NCI-H1436 treated with DMSO at 0.1 percent for 48 hours (cell line): Measurements from ENCODE around the gene ZFR.
"Not testable (repeated sequence)": the region's sequence is repeated elsewhere in the genome, so short reads cannot be mapped to it uniquely, and the experiment has no call there.

Experiments used
- DNase-seq: peaks from one replicate; lab custom pipeline; 2025; lab: John Stamatoyannopoulos, UW

The ZFR gene

DNA sequence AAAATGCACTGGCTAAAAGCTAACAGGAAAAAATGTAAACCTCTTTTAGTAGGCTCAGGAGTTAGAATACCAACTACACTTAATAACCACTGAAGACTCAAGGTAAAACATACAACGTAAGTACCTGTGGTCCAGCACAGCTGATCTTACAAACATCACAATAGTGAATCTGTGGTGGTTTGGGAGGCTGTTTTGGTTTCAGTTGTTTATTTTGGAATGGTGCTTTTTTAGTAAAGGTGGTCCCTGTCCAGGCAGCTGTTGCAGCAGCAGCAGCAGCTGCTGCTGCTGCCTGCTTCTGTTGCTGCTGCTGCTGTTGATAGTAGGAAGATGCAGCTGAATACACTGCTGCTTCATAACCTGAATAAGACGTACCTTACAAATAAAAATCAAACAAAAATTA, 37.9 kb downstream of the ZFR start:
- DNase-seq = no peak

DNA sequence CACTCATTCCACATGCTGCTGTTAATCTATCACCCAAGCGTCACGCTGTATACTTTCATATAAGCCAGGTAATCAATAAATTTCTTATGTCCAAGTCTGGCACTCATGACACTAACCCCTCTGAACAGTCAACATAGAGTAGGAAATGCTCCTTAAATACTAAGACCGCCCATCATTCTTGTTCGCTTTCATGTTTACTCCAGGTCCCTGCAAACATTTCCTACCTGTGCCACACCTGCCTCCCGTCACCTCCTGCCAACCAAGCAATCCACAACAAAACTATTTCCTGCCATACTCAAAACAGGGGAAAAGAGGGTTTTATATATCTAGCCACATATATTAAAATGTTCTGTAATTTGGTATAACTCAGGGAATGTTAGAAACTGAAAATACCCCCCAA, 39.0 kb downstream of the ZFR start:
- no peak for DNase-seq

DNA sequence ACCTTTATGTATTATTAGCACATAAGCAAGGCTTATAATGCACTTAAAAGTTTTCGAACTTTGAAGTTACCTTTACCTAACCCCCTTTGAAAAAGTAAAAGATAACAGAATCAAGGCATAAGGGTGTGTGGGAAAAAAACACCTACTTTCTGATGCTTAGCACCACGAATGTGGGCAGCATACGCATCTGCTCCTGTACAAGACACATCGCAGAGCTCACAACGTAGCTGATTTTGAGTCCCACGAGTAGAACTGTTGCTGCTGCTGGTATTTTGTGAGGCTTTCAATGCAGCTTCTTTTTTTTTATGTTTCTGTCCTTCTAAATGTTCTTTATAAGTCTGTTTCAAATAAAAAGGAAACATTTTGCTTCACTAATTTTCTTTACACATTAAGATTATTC, 40.8 kb downstream of the ZFR start:
- no peak for DNase-seq

DNA sequence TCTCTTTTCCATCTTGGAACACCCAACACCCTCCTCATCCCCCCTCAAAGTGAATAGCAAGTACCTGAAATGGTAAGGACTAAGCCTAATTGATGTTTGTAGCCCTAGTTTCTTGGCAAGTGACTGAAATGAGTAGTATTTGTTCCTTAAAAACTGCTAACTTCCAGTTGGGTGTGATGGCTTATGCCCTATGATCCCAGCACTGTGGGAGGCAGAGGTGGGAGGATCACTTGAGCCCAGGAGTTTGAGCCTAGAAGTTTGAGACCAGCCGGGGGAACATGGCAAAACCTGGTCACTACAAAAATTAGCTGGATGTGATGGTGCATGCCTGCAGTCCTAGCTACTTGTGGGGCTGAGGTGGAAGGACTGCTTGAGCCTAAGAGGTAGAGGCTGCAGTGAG, 44.1 kb downstream of the ZFR start:
- no peak for DNase-seq

DNA sequence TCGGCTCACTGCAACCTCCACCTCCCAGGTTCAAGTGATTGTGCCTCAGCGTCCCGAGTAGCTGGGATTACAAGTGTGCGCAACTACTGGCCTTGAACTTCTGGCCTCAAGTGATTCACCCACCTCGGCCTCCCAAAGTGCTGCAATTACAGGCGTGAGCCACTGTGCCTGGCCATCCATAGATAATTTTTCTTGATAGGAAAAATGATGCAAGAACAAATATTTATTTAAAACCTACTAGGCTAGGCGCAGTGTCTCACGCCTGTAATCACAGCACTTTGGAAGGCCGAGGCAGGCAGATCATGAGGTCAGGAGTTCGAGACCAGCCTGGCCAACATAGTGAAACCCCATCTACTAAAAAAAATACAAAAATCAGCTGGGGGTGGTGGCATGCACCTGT, 45.8 kb downstream of the ZFR start:
- not testable (repeated sequence) for DNase-seq

DNA sequence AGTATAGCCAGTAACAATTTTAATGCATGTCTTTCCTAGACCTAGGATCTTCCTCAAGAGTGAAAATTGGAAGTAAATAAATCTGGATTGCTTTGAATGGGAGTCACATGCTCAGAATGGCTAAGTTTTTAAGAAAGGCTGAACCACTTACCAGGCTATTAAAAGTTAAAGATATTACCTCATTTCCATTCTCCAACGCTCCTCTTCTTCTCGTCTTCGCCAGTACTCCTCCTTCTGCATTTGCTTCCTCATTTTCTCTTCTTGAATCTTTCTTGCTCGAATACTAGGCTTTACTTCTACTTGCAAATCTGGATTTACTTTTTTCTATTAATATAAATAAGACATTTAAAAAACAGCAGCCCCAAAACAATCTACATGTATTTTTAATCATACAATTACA, 49.6 kb downstream of the ZFR start:
- DNase-seq = no peak

DNA sequence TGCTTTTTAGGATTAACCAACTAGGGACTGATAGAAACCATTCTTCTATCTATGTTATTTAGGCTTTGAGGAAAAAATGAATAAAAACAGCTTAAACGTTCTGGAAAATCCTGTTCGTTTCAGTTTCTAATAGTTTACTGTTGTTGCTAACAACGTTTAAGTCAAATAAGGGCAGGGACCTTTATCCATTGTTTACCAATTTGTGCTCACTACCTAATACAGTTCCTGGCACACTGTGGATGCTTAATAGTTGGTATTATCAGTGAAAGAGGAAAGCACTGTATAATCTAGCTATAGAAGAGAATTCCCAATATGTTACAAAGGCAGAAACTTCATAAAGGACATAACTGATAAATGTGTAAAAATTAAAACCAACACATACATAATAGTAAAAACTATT, 52.5 kb downstream of the ZFR start:
- no peak for DNase-seq

DNA sequence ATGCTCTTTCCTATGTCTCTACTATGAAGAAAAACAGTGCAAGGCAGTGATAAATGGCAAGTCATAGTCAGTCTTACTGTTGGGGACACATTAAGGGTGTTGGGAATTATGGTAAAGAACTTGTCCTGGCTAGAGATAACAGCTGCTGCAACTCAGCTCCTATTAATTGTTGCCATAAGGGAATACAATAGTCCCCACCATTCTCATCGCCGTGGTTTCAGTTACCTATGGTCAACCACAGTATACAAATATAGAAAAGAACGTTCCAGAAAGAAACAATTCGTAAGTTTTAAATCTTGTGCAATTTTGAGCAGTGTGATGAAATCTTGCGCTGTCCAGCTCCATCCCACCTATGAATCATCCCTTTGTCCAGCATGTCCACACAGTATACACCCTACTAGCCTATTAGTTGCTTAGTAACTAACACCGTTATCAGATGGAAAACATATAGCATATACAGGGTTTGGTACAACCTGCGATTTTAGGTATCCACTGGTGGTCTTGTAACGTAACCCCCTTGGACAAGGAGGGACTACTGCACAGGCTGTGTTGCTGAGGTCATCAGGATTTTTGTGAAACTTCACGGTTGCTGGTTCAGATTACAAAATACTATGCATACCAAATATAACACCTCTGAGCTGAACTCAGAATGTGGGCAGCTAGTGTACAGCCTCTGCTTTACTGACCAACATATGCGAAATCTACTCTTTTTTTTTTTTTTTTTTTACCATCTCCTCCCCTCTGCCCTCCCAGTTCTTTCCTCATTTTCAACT, 53.5 kb downstream of the ZFR start:
- no peak for DNase-seq

DNA sequence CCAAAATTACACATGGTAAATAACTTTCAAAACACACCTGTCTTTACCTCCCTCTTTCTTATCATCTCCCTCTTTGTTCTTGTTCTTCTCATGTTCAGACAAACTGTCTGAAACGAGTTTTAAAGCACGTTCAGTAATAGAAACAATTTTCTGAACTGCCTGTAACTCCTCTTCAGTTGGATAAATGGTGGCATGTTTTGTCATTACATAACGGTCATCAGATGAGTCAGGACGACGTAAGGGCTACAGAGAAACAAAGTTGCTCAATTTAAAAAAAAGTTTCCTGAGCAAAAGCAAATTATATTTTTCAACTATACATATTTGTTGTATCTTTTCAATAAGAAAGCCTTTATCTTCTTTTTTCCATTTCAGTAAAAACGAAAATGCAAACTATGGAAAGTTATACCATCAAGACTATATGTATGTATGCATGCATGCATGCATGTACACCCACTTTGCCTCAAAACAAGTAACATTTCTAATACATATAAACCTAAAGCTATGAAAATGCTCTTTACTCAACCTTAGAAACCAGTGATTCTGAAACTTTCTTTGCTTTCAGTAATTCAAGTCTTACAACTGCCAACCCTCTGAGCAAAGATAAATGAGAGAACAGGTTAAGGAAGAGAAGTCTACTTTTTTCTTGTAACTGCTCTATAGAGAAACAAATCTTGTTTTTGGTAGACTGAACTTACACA, 56.0 kb downstream of the ZFR start:
- no peak for DNase-seq

DNA sequence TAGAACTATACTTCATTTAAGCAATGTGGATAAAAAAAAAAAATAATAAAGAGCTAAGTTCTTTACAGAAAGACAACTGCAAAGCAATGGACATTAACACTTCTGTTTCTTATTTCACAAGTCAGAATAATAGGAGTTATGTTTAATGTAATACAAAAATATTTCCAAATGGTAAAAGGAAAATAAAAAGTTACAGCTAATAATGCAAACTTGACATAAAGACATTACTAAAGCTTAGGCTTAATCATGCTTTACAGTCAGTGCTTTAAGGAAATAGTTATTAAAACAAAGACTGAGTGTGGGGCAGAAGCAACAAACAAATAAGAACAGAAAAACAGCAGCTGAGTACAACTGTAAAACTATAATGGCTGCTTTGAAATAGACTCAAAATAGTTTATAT, 56.7 kb downstream of the ZFR start:
- DNase-seq = no peak

DNA sequence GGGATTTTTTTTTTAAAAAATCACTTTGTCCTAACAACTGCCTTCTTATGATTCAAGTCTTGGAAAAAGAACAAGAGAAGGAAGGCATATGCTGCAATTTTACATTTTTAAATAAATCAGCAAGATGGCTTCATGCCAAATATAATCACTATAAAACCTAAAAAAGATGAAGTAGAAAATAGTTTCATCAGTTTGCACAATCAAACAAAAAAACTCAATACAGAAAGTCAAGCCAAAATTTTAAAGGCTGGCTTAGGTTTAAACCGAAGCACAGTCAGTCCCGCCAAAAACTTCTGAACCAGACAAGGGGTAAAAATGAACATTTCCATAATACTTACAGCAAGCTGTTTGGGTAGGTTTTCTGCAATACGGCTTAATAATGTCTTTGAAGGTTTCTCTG, 57.3 kb downstream of the ZFR start:
- no peak for DNase-seq

DNA sequence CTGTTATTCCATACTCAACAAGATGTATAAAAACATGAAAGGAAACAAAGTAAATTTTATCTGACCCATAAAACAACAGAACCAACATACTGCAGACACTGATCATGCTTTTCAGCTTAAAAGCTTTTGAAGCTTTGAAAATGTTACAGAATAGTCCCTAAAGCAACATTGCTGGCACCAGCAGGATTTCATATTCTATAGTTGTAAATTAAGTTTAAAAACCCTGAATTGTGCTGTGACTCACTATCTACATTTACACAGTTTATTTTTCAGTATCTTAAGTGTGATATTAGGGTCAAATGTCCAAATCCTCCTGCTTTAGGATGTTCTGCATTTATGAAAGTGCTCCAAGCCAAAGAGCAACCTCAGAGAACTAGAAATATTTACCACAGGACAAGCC, 59.9 kb downstream of the ZFR start:
- DNase-seq = no peak

DNA sequence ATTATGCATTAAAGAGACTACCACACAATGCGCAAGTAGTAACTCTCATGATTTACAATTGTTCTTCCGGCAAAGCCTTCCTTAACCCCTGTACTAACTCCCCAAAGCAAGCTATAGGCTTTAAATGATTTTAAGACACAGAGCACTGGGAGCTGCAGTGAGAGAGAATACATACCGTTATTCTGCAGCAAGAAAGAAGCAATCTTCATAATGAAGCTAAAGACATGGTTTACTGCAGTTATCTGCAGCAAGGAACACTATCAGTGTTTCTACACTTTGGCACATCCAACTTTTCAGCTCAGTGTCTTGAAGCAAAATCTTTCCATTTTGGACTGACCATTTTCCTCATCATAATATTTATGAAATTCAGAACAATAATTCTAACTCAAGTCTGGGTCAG, 61.0 kb downstream of the ZFR start:
- no peak for DNase-seq

DNA sequence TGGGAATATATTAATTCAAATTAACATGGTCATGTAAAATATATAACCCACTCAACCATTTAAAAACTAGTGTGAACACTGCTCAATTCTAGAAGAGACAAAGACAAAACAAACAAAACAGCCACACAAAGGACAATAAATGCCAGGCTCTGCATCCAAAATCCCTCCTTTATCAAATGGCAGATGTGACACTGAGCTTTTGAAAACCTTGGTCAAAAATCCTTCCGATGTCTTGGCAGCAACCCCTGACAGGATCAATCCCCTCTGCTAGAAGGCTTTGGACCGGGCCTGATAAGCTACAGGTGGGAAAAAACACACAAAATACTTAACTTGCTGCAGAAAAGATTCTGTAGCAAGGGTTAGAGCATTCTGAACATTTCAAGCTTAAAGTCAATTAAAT, 61.5 kb downstream of the ZFR start:
- no peak for DNase-seq

DNA sequence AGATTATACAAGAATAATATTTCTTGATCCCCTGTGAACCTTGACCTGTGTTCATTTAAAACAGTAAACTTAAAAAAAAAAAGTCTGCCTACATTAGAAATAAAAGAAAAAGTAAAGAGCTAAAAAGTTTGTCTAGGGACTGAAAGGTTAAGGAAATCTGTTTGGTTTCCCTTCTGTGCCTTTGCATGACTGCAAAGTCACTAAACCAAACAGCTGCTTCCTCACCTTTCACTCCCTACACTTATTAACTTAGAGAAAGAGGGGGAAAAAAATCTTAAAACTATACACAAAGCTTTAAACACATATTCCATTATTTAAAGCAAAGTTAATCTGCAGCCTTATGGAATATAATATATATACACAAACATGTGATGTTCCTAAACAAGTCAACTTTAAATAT, 65.1 kb downstream of the ZFR start:
- no peak for DNase-seq

DNA sequence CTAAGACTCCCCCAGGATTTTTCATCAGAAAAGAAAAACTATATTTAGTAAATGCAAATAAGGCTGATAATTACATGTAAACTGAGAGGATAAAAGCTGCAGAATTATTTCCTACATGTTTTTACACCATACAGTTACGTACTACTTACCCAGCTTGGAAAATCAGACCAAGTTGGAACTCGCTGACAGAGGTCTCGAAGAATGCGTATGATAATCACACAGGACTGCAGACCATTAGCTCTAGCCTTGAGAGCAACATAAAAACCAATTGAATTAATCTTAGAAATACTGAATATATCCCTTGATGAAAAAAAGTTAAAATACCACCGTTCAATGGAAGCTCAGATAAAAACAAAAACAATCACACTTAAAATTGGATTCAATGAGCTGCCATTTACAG, 65.6 kb downstream of the ZFR start:
- DNase-seq = no peak

DNA sequence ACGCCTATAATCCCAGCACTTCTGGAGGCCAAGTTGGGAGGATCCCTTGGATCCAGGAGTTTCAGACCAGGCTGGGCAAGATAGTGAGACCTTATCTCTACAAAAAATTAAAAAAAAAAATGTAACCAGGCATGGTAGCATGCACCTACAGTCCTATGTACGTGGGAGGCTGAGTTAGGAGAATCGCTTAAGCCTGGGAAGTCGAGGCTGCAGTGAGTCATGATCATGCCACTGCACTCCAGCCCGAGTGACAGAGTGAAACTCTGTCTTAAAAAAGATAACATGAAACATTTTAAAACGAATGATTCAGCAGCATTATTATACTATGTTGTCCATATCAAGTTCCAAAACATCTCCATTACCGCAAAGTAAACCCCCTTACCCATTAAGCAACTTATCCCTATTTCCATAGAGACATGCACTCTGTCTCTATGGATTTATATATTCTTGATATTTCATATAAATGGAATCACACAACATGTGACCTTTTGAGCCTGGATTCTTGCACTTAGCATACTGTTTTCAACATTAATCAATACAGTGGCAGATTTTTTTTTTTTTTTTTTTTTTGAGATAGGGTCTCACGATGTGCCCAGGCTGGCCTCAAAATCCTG, 74.9 kb downstream of the ZFR start:
- DNase-seq = no peak

DNA sequence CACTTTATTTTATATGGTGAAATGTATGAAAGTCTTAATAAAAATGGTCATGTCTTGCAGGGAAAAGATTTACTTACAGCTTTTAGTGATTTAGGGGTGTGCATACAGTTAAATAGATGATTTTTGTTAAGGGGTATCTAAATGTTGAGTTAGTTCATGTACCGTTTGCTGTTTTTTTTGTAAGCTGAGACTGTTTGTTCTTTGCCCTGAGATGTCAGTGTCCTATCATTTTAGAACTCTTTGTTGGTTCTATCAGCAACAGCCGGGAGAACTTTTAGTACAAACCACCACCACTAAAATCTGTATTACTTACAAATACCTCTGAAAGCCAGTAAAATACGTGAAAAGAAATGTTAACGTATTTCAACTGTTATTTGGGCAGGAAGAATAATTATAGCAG, 75.5 kb downstream of the ZFR start:
- no peak for DNase-seq

DNA sequence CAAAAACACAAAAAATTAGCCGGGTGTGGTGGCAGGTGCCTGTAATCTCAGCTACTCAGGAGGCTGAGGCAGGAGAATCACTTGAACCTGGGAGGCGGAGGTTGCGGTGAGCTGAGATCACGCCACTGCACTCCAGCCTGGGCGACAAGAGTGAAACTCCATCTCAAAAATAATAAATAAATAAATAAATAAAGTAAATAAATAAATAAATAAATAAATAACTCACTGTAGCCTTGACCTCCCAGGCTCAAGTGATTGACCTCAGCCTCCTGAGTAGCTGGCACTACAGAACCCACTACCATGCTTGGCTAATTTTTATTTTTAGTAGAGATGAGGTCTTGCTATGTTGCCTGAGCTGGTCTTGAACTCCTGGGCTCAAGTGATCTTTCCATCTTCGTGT, 77.3 kb downstream of the ZFR start:
- not testable (repeated sequence) for DNase-seq

DNA sequence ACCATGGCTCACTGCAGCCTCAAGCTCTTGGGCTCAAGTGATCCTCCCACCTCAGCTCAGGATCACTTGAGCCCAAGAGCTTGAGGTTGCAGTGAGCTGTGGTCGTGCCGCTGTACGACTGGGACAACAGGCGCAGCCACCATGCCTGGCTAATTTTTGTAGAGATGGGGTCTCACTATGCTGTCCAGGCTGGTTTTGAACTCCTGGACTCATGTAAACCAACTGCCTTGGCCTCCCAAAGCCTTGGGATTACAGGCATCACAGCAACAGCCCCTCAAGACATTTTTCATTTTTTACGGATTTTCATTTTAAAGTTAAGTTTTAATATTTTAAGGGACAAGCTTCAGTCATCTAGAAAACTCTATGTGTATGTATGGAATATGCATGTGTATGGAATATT, 78.9 kb downstream of the ZFR start:
- DNase-seq = no peak

DNA sequence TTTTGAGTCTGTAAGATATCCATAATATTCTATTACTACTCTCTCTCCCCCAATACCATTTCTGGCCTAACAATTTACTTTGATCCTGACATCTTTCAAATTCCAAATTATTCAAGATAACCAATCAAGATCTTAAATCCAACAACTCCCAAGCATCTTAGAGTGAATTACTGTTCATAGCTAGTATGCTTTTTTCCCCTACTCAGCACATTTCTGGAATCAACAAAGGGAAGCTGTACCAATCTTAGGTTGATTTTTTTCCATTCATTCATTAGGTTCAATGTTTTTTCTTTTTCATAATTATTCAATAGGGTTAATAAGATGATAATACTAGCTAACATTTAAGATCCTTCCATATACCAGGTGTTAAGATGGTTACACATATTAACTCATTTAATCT, 81.5 kb downstream of the ZFR start:
- DNase-seq = no peak

DNA sequence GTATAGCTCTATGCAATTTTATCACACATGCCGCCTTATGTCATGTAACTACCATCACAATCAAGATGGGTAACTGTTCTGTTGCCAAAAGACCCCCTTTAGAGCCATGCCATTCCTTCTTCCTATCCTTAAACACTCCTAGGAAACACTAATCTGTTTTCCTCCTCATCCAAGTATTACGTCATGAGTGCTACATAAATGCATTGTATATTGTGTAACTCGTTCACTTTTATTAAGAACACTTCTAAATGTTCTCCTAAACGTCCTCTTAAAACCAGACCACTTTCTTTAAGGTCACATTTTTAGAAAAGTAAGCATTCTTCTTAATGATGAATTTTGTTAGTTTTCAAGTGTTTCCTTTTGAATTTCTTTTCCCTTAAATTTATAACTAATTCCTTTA, 82.0 kb downstream of the ZFR start:
- no peak for DNase-seq

DNA sequence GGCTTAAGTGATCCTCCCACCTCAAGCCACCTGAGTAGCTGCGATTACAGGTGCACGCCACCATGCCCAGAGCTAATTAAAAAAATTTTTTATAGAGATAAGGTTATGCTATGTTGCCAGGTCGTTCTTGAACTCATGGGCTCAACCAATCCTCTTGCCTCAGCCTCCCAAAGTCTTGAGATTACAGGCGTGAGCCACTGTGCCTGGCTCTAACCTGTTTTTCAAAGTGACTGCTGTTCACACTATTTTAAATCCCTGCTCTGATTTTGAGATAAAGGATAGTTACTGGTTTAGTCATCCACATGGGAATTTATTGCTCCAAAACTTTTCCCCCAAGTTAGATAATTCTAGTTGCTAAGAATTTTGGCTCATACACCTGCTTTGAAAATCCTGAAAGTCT, 83.6 kb downstream of the ZFR start:
- DNase-seq = no peak

DNA sequence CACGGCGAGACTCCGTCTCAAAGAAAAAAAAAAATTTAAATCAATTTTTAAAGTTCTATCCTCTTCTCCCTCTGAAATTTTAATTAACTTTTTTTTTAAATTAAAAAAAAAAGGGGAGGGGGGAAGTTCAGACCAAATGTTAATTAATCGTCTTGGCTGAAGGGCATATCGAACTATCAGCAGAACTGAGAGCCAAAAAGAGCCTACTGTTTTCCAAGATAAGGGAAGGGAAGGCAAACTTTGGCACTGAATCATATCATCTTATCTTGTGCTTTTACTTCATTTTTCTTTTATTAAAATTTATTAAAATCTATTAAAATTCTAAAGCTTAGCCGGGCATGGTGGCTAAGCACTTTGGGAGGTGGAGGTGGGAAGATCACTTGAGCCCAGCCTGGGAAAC, 85.9 kb downstream of the ZFR start:
- DNase-seq = no peak
